HG03097 (cell line): ENCODE results near the gene ACACB.

Source experiments
- ATAC-seq: cut with Tn5 transposase; IDR thresholded peaks from one replicate; pipeline ENCODE4 v1.9.1; 2021; ENCODE audit not compliant: unreplicated experiment, low FRiP score

ACACB gene

DNA sequence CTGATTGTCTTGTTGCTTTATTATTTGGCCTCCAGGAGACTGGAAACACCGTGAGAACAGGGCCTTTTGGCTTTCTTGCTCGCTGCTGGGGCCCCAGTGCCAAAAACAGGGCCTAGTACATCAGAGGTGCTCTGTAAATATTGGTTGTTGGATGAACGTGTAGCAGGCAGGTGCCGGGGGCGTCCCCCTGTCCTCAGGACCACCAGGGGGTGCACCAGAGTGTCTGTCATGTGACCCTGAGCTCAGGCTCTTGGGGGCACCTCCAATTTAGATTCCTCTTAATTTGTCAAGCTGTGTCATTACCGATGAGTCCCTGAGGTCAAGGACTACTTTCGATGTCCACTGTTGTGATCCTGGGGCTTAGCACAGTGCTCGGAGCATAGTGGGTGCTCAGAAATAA lies 87.1 kb downstream of the ACACB start:
- ATAC-seq = no peak

DNA sequence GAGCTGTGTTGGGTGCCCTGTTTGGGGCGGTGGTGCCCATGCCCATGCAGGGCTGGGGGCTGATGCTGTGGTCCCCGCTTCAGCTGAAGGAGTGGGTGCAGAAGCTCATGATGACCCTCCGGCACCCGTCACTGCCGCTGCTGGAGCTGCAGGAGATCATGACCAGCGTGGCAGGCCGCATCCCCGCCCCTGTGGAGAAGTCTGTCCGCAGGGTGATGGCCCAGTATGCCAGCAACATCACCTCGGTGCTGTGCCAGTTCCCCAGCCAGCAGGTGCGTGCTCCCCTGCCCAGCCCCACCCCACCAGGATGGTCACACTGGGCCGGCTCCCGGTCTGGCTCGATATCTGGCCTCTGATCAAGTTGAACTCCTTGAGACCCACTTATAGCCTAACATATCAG lies 92.7 kb downstream of the ACACB start:
- no peak for ATAC-seq

DNA sequence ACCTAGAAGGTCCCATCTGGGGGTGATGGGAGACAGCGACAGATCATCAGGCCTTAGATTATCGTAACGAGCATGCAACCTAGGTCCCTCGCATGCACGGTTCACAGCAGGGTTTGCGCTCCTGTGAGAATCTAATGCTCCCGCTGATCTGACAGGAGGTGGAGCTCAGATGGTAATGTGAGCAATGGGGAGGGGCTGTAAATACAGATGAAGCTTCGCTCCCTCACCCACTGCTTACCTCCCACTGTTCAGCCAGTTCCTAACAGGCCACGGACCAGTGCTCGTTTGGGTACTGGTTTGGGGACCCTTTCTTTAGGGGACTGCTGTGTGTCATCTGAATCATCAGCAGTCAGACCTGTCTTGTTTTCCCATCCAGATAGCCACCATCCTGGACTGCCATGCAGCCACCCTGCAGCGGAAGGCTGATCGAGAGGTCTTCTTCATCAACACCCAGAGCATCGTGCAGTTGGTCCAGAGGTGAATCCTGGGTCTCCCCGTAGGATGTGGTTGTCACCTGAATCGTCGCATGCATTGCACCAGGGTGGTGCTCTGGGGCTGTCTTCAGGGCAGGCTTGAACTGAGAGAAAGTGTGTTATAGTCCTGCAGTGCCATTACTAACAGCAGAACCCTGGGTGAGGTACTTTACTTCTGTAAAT lies 96.2 kb downstream of the ACACB start:
- no peak for ATAC-seq

DNA sequence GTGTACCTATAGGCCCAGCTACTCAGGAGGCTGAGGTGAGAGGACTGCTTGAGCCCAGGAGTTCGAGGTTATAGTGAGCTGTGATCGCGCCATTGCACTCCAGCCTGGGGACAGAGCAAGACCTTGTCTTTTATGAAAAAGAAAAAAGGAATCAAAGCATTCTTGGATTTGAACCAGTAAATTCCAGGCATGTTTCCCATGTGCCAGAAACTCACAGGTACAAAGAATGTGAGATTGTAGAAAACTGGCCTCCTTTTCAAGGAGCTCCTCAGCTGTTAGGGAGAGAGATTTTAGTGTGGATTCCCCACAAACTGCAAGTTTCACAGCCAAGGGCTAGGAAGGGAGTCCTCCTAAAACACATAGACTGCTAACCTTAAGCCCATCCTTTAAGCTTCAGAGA lies 97.7 kb downstream of the ACACB start:
- no peak for ATAC-seq

DNA sequence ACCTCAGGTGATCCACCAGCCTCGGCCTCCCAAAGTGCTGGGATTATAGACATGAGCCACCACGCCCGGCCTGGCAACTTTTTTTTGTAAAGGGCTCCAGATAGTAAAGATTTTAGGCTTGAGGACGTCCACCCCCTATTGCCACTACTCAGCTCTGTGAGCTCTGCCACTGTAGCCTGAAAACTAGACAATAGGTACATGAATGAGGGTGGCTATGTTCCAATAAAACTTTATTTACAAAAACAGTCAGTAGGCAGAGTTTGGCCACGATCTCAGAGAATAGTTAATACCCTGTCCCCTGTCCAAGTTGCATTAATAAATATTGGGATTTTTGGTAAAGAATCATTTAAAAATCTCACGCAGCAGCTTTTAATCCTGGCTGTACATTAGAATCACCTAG lies 102.6 kb downstream of the ACACB start:
- no peak for ATAC-seq

DNA sequence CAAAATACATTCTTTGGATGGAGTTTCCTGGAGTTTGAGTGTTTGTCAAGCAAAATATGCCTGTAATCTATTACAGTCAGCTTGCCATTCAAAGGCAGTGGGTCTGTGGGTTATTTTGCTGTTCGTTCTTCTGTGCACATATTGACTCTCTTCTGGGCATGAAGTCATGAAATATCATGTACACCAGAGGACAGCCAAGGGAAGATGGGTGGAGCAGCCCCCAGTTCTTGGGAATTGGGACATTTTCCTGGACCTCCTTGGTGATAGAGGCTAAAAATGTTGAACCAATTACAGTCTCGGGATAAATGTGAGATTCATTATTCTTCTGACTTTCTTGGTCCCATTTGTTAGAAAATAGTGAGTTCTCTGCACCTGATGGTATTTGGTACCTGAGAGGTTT lies 103.6 kb downstream of the ACACB start:
- ATAC-seq = no peak

DNA sequence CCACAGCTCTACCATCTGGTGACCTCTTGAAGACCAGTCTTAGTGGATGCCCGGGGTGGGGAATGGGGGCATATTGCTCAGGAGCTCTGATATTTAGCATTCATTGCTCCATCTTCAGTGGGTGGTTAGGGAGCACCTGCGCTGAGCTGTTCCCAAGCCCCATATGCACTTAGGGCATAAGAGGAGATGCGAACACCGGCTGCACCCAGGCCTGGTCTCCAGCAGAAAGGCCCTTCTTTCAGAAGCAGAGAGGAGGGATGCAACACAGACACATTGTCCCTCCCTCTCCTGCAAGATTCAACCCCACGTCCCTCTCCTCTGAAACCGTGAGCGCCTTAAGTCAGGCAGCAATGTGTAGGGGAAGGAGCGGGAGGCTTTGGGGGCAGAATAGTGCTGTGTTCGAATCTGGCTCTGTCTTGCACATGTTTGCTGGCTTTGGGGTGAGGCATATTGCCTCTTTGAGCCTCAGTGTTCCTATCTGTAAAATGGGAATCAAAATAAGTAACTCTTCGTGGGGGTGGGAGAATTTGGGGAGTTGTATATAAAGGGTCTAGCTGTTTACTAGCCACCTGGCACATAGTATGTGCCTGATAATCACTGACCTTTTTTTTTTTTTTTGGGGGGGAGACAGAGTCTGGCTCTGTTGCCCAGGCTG lies 105.0 kb downstream of the ACACB start:
- no peak for ATAC-seq

DNA sequence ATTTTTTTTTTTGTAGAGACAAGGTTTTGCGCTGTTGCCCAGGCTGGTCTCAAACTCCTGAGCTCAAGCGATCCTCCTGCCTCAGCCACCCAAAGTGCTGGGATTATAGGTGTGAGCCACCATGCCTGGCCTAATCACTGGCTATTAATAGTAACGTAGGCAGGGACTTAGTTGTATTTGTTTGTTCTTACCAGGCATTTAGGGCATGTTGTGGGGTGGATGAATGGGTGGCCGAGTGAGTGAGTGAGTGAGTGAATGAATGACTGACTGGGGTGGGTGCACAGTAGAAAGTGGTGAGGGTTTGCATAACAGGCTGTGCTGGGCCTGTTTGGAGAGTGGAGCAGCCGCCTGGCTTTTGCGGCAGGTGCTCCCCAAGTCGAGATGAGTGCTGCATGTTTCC lies 105.7 kb downstream of the ACACB start:
- ATAC-seq = no peak

DNA sequence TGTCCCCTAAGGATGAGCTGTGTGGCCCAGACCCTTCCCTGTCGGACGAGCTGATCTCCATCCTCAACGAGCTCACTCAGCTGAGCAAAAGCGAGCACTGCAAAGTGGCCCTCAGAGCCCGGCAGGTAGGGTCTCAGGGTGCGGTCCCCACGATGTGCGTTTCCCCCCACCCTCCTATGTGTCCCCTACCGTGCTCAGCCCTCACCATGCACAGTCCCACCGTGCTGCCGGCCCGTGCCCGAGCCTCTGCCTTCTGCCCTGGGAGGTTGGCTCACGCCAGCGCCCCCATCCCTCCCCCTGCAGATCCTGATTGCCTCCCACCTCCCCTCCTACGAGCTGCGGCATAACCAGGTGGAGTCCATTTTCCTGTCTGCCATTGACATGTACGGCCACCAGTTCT lies 106.1 kb downstream of the ACACB start:
- no peak for ATAC-seq

DNA sequence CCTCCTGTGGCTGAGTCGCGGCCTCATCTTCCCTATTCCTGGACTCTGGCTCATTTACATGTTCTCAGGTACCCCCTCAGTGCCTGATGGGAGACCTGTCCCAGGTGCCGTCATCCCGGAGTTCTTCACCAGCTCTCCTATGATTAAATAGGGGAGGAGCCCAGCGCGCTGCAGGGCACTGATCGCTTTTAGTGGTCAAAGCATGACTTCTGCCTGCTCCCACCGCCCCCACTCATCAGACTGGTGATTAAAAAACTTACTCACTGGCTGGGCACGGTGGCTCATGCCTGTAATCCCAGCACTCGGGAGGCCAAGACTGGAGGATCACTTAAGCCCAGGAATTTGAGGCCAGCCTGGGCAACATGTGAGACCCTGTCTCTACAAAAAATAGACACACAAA lies 106.8 kb downstream of the ACACB start:
- ATAC-seq = no peak

DNA sequence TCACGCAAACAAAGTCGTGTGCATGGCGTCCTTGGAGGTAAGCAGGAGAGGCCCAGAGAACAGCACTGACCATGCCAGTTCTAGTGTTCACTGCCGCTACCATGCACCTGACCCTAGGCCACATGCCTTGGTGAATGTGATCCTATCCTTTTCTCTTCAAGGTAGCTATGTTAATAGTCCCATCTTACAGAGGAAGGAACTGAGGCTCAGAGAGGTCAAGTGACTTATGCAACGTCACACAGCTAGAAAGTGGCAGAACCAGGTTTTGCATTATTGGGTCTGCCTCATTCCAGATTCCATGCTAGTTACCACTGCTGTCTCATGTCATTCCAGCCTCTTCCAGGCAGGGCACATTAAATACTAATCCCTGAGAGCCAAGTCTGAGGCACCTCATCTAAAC lies 107.5 kb downstream of the ACACB start:
- no peak for ATAC-seq

DNA sequence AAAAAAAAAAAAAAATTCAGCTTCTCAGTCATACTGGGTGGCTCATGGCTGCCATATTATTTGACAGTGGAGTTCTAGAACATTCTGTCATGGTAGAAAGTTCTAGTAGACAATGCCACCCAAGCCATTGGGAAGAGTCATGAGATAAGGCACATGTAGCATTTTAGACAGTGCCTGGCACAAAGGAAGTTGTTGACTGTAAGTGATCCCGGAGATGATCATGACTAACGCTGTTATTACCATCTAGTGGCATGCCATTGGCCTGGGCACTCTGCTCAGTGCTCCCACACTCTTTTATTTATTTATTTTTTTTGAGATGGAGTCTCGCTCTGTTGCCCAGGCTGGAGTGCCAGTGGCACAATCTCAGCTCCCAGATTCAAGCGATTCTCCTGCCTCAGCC lies 112.3 kb downstream of the ACACB start:
- no peak for ATAC-seq

DNA sequence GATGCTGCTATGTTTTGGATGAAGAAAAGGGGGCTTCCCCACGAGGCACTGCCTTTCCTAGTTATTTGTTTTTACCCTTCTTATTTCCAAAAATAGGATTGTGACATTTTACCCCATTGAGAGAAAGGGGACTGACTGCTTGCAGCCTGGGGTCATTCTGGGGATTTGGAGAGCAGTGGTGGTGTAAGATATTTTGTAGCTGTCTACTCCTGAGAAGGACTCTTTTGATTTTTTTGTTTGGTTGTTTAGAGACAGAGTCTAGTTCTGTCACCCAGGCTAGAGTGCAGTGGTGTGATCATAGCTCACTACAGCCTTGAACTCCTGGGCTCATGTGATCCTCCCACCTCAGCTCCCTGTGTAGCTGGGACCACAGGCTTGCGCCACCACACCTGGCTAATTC lies 113.8 kb downstream of the ACACB start:
- no peak for ATAC-seq

DNA sequence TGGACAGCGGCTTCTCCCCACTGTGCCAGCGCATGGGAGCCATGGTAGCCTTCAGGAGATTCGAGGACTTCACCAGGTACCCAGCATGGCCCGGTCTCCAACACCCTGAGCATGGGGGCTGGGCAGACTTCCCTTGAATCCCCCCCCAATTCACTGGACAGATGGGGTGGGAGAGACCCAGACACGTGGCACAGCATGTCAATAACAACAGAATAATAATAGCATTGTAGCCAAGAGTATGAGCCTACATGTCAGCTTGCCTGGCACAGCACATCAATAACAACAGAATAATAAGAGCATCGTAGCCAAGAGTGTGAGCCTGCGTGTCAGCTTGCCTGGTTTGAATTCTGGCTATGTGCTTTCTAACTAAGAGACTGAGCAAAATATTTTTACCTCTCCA lies 116.3 kb downstream of the ACACB start:
- no peak for ATAC-seq

DNA sequence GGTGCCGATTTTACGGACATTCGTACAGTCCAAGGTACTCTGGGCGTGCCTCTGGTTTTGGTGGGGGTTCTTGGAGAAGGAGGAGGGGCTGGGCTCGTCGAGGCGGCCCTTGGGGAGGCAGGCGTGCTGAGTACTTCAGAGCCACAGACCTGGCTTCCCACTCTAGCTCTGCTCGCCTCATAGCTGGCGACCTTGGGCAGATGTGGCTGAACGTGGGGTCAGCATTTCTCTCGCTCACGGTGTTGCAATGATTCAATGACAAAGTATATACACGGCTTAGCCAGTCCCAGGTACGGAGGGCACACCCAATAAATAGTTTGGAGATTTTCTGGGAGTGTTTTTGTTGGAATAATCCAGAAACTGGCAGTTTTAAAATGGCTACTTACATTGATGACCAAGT lies 117.6 kb downstream of the ACACB start:
- no peak for ATAC-seq

DNA sequence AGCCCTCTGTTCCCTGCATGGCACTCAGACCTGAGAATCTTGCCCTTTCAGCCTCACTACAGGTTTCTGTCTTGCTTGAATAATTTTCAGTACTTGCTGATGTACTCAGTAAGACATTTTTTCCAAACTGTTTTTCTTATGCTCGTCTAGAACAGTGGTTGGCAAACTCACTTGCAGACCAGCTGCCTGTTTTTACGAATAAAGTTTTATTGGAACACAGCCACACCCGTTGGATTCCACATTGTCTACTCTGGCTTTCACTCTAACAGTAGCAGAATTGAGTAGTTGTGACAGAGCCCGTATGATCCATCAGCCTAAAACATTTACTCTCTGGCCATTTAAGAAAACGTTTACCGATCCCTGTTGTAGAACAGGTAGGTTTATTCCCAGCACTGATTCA lies 119.9 kb downstream of the ACACB start:
- ATAC-seq = no peak

DNA sequence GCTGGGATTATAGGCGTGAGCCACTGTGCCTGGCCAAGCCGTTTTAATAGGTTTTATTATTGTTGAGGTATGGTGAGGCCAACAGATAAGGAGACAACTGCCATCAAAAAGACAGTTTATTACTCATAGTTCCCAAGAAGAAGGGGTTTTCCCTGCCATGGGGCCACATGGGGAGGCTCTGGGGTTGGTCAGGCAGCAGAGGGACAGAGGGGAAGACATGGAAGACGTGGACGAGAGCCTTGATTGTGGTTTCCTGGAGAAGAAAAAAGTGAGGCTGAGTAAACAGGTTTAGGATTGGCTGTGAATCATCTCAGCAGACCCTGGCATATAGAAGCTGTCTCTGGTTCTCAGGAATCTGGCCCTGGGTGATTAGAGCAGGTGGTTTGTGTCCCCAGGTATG lies 122.8 kb downstream of the ACACB start:
- no peak for ATAC-seq

DNA sequence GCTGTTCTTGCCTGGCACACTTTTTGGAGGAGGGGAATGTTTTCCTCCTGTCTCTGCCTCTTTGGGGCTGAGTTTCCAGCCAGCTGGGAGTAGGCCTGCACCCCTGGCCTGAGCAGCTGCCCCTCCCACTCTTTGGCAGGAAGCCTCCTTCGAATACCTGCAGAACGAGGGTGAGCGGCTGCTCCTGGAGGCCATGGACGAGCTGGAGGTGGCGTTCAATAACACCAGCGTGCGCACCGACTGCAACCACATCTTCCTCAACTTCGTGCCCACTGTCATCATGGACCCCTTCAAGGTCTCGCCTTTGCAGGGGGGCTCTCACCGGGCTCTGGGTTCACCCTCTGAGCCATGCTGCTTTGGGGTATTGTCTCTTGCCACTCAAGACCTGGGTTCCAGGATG lies 123.3 kb downstream of the ACACB start:
- no peak for ATAC-seq

DNA sequence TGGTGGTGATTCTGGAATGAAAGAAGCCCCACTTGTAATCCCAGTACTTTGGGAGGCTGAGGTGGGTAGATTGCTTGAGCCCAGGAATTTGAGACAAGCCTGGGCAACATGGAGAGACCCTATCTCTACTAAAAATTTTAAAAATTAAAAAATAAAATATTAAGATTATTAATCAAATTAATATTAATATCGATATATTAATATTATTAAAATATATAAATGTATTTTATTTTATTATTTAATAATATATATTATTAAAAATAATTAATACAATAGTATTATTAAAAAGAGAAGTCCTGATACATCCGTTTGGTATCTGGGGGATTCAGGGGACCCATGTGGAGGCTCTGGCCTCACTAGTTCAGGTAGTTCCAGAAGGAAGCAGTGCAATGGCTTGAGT lies 124.0 kb downstream of the ACACB start:
- no peak for ATAC-seq

DNA sequence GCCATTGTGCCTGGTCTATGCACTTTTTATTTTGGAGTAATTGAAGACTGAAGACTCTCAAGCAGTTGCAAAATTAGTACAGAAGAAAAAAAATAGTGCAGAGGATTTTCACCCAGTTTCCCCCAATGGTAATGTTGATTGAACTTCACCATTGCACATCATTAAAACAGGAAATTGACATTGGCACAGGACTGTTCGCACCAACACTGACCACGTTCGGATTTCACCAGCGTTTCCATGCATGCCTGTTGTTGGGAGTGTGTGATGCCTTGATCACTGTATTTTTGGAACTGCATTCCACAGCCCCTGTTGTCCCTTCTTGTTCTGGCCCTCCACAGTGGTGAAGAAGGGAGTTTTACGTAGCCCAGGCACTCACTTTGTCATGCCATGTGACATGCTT lies 125.5 kb downstream of the ACACB start:
- no peak for ATAC-seq

DNA sequence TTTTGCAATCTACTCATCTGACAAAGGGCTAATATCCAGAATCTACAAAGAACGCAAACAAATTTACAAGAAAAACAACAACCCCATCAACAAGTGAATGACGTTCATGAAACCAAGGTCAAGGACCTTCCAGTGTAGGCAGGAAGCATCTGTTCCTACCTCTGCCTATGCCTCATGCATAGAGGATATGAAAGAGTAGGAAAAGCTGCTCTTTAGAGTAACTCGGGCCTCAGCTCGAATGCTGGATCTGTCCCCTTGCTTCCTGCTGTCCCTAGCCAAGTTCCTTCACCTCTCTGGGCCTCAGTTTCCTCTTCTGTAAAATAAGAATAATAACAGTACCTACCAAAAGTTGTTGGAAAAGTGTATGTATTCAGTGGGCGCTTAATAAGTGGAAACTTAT lies 127.7 kb downstream of the ACACB start:
- no peak for ATAC-seq

DNA sequence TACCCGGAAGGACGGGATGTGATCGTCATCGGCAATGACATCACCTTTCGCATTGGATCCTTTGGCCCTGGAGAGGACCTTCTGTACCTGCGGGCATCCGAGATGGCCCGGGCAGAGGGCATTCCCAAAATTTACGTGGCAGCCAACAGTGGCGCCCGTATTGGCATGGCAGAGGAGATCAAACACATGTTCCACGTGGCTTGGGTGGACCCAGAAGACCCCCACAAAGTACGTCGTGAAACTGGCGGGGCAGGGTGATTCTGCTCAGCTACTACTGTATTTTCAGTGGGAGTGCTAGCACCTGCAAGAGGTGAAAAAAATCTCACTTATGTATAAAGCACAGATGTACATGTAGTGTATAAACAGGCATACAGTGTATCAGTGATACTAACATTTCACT lies 129.8 kb downstream of the ACACB start:
- no peak for ATAC-seq
